A549 treated with dexamethasone at 1 μM for 4 hours (cell line): ENCODE results near the gene CNOT3. TPM values are rescaled to one million over a fixed set of nuclear protein-coding genes. Genes with fewer than 3 reads are reported as not detected.

Experiments used
- total RNA-seq: library from RNA; stranded (reverse); fragments of 200-300 nt; extraction: Qiagen RNA extraction; gene quantifications from 5 replicates; pipeline ENCODE4 v1.2.3, GENCODE V29; 2022

CNOT3 gene
- total RNA-seq, result 44.6 to 68.1 TPM (median 61.7 TPM) in 5 replicates

GRCh38 chr19:54137699-54138488 lies at the start of gene CNOT3:
Gene CNOT3, plus strand, starts transcription at chr19:54137762. Its CDS starts 5,217 bp downstream, at chr19:54142979.

DNA sequence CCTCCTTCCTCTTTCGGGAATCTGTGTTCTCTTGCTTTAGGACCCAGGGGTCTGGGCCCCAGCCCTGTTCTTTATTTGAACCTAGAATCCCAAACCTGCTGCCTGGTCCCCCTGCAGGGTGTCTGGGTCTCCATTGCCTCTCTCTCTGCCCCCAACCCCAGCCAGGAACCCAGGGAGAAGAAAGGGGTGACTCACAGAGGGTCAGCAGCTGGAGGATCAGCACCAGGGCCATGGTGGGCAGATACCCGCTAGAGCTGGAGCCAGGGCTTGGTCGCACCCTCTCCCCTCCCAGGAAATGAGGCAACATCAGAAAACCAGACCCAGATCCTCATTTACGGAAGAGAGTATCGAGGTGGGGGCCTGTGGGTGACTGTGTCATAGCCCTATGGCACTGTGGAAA lies 37.0 kb upstream of the CNOT3 start, which contains the start of gene OSCAR:
OSCAR (minus strand) TSS at position 243 of the 400 bp plus-strand sequence; CDS start at position 232, 11 bp downstream.

DNA sequence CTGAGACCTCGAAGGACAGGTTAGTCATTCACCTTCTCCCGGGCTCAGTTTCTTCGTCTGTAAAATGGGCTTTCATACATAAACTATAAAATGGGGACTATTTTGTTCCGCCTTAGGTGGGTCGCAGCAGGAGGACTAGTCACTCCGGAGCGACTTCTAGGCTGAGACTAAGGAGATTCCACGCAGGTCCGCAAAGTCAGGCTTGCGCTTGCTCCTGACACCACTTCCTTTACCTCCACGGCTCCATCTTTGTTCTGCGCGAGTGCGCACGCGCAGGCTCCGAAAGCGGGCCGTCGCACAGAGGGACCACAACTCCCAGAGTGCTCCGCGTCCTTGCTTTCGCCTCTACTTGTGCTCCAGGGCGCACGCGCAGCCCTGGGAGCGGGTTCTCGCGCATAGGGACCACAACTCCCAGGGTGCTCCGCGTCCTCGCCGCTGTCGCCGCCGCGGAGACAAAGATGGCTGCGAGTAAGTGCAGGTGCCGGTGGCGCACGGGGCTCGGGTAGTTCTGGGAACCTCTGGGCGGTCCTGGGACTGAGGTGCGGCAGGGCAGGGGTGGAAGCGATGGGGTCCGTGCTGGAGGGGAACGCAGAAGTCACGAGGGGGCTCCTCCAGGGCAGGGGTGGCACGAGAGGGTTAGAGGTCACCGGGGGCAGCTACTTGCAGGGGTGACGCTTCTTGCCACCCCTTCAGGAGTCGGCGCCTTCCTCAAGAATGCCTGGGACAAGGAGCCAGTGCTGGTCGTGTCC lies 35.0 kb upstream of the CNOT3 start, which contains the start of gene NDUFA3:
NDUFA3 (plus strand) TSS at position 435 of the 749 bp plus-strand sequence; CDS start at position 459, 24 bp downstream.

DNA sequence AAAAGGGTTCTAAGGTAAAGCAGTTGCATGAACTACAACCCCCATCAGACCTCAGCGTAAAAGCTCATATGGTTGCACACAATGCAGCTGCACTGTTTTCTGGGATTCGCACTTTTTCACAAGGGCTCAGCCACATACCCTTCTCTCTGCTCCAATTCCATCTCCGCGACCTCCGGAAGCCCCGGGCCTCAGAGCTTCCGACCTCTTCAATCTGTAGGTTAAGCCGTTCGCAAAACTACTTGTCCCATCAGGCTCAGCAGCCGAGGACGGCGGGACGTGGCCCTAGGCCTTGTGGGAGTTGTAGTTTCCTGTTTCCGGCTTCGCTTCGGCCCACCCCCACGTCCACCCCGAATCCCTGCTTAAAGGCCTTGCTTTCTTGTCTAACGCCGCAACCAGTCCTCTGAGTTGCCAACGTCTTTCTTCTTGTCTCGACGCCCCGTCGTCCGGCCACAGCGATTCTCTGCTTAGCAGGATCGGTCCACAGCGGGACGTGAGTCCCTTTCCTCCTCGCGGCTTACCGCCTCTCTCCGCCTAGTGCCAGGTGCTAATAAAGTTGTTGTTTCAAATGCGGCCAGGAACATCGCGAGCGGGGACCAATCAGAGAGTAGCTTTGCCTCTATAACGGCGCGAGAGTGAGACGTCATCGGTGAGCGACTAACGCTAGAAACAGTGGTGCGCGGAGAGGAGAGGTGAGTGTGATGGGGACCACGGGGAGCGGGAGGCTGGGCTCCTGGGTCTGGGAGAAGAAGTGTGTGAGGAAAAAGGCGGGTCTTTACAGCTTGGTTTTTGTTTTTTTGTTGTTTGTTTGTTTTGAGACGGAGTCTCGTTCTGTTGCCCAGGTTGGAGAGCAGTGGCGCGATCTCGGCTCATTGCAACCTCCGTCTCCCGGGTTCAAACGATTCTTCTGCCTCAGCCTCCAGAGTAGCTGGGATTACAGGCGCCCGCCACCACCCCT lies 22.2 kb upstream of the CNOT3 start, which contains the start of the genes PRPF31 and TFPT:
PRPF31 (plus strand) TSS at position 646 of the 955 bp plus-strand sequence. CDS start 2,525 bp downstream, outside the sequence.
TFPT (minus strand) TSS at position 549 of the 955 bp plus-strand sequence; CDS start at position 161, 388 bp downstream.

DNA sequence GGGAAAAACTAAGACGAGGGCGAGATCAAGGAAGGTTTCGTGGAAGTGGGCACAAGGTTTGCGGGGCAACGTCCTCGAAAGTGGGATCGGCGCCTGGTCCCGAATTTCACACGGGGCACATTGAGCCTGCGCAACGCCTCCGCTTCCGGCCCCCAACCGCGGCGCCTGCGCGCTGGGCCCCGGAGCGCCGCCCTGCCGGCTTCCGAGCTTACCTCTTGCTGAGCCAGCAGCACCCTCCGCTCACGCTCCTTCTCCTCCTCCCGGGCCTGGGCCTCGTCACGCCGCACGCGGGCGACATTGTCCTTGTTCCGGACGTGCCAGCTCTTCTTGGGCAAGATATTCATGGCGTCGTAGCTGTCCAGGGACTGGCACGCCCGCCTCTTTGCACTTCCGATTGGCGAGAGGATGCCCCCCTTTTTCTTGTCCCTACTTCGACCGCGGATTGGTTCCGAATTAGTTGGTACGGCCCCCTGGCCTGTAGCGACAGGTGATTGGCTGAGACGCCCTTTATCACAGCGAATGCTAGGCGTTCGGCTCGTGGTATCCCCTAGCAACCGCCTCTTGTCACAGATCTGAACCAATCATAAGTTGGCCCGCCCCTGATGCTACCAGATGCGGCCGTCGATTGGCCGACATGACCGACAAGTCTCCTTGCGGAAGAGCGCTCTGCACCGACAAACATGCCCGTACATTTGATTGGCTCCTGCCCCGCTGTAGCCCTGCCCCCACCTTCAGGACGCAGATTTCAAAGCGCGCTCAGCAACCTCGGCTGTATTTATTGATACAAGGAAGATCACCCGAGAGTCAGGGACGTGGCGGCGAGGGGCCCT lies 22.0 kb downstream of the CNOT3 start, which contains the start of gene LENG1:
LENG1 (minus strand) TSS at position 370 of the 830 bp plus-strand sequence; CDS start at position 344, 26 bp downstream.

DNA sequence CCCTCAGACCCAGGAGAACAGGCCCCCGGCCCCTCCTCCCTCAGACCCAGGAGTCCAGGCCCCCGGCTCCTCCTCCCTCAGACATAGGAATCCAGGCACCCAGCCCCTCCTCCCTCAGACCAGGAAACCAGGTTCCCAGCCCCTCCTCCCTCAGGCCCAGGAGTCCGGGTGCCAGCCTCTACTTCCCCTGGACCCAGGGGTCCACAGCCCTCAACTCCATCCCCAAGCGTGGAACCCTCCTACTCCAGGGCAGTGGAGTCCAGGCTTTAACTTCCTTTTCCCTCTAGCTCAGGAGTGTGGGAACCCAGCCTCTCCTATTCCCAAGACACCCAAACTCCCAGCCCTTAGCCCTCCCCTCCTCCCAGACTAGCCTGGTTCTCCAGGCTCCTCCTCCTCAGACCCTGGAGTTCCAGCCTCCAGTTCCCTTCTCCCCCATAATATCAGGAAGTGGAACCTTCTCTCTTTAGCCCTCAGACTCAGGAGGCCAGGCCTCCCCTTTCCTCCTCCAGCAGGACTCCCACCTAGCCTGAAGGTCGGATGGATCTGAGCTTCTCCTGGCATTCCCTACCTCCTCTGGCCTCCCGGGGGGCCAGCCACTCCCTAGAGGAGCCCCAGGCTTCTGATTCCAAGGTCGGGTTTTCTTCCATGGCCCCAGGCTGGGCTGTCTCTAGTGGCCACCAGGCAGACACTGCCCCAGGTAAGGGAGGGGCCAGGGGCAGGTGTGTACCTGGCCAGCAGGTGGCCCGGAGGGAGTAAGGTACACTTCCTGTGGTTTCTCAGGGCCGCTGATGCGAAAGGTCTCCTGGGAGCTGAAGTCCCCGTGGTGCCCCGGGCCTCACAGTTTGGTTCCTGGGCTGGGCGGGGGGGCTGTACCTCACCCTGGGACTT lies 35.2 kb downstream of the CNOT3 start, which contains the start of gene TMC4:
TMC4 (minus strand) TSS at position 690 of the 888 bp plus-strand sequence; CDS start at position 647, 43 bp downstream.

DNA sequence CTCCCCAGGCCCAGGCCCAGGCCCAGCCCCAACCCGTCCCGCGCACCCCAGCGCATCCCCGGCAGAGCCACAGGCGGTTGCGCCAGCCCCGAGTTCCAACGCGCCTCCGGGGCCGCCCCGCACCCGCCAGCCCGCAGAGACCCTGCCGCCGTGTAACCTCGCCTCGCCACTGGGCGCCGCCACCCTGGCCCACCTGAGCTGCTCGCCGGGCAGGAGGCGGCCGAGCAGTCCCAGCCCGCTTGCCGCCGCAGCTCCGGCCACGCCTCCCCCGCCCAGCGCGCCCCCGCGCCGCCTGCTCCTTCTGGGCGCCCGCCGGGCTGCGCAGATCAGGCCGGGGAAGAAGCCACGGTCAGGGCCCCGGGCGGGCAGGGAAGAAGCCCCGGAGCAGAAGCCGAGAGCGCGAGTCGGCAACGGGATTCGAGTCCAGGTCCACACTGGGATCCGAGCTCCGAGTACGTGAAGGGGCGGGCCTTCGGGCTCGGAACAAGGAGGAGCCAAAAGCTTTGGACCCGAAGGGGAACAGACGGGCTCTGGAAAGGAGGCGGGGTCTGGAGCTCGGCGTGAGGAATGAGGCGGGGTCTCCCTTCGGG lies 51.7 kb downstream of the CNOT3 start, which contains the start of gene MBOAT7:
MBOAT7 (minus strand) TSS at position 436 of the 590 bp plus-strand sequence. CDS start 1,072 bp downstream, outside the sequence.

DNA sequence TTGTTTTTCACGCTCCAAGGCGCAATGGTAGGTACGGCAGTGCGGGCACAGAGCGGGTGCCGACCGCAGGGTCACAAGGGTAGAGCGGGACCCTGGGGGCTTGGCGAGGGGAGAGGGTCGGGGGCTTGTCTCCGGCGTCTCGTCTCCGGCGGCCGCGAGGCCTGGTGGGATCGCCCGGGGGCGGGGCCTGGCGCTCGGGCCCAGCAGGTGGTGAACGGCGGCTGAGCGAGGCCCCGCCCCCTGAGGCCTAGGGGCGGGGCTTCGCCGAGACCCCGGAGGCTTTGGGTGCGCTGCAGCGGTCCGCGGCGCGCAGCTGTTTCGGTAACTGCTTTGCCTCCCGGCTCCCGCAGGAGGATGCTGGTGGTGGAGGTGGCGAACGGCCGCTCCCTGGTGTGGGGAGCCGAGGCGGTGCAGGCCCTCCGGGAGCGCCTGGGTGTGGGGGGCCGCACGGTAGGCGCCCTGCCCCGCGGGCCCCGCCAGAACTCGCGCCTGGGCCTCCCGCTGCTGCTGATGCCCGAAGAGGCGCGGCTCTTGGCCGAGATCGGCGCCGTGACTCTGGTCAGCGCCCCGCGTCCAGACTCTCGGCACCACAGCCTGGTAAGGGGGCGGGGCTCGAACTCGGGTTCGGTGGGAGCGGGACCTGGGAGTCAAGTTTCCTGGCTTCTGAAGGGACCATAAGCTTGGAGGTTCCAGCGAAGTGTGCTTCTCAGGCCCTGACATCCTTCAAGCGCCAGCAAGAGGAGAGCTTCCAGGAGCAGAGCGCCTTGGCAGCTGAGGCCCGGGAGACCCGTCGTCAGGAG lies 53.6 kb downstream of the CNOT3 start, which contains the start of gene TSEN34:
TSEN34 (plus strand) TSS at position 298 of the 800 bp plus-strand sequence; CDS start at position 355, 57 bp downstream.

Other genes with a start within 250 kb of the CNOT3 start
- gene CACNG7, start 228.5 kb upstream of the CNOT3 start, total RNA-seq, result 5.8 to 9.2 TPM (median 8.3 TPM) in 5 replicates
- gene CACNG8, start 174.8 kb upstream of the CNOT3 start, total RNA-seq, result 0.61 to 1.2 TPM (median 0.79 TPM) in 5 replicates
- gene CACNG6, start 146.1 kb upstream of the CNOT3 start, total RNA-seq, result 7.8 to 12.8 TPM (median 11.2 TPM) in 5 replicates
- gene VSTM1, start 73.9 kb upstream of the CNOT3 start, total RNA-seq, result 0.23 to 0.79 TPM (median 0.54 TPM) in 5 replicates
- gene TARM1, start 56.4 kb upstream of the CNOT3 start, total RNA-seq, result not detected in 5 replicates
- 0.15 to 0.33 TPM (median 0.27 TPM) in 5 replicates for gene OSCAR, start 37.0 kb upstream of the CNOT3 start, total RNA-seq
- gene NDUFA3, start 34.9 kb upstream of the CNOT3 start, total RNA-seq, result 219 to 268 TPM (median 245 TPM) in 5 replicates
- 20.8 to 24.6 TPM (median 21.4 TPM) in 5 replicates for gene TFPT, start 22.1 kb upstream of the CNOT3 start, total RNA-seq
- gene PRPF31, start 22.0 kb upstream of the CNOT3 start, total RNA-seq, result 108 to 130 TPM (median 123 TPM) in 5 replicates
- gene LENG1, start 22.0 kb downstream of the CNOT3 start, total RNA-seq, result 7.5 to 8.8 TPM (median 7.8 TPM) in 5 replicates
- 0.52 to 1.0 TPM (median 0.94 TPM) in 5 replicates for gene TMC4, start 35.4 kb downstream of the CNOT3 start, total RNA-seq
- 97.0 to 169 TPM (median 161 TPM) in 5 replicates for gene MBOAT7, start 51.8 kb downstream of the CNOT3 start, total RNA-seq
- gene TSEN34, start 53.5 kb downstream of the CNOT3 start, total RNA-seq, result 77.5 to 116 TPM (median 107 TPM) in 5 replicates
- gene RPS9, start 63.1 kb downstream of the CNOT3 start, total RNA-seq, result 1,857 to 2,770 TPM (median 1,973 TPM) in 5 replicates
- 0.07 to 0.39 TPM (median 0.30 TPM) in 5 replicates for gene LILRB3, start 85.2 kb downstream of the CNOT3 start, total RNA-seq
- 0.06 to 0.08 TPM in 2 of 5 replicates, not detected in the others for gene LILRA6, start 105.0 kb downstream of the CNOT3 start, total RNA-seq
- gene LILRB5, start 119.5 kb downstream of the CNOT3 start, total RNA-seq, result 0.02 to 0.08 TPM (median 0.04 TPM) in 4 of 5 replicates, not detected in the other
- 0.06 to 0.15 TPM (median 0.08 TPM) in 5 replicates for gene LILRB2, start 143.3 kb downstream of the CNOT3 start, total RNA-seq
- 0.13 TPM in 1 of 5 replicates, not detected in the others for gene LILRA5, start 175.4 kb downstream of the CNOT3 start, total RNA-seq
- gene LILRA4, start 201.4 kb downstream of the CNOT3 start, total RNA-seq, result 0.09 TPM in 1 of 5 replicates, not detected in the others
- 0.04 to 0.21 TPM in 2 of 5 replicates, not detected in the others for gene LAIR1, start 227.2 kb downstream of the CNOT3 start, total RNA-seq